Muscle layer of duodenum (tissue), 2 donors: Measurements from ENCODE around the gene PCDHB10.
"Not testable (repeated sequence)": the region's sequence is repeated elsewhere in the genome, so short reads cannot be mapped to it uniquely, and the experiment has no call there.

Experiments
- H3K27ac ChIP-seq: one replicate; pipeline ENCODE4 v1.7.0; 2013; ENCODE audit warnings: mild to moderate bottlenecking, low read length
- H3K27me3 ChIP-seq: one replicate; pipeline ENCODE4 v1.7.0; 2013; ENCODE audit warnings: low read depth, mild to moderate bottlenecking, control low read depth, low read length
- H3K36me3 ChIP-seq, 2 donors: one replicate each; pipeline ENCODE4 v1.7.0; 2013; ENCODE audit warnings: low read length in 2 of 2, control low read depth in 1 of 2, mild to moderate bottlenecking in 1 of 2; ENCODE audit not compliant: insufficient read depth in 2 of 2, control insufficient read depth in 1 of 2
- H3K4me1 ChIP-seq, 2 donors: one replicate each; pipeline ENCODE4 v1.7.0; 2013; ENCODE audit warnings: low read length in 2 of 2, mild to moderate bottlenecking in 2 of 2, control low read depth in 1 of 2, moderate library complexity in 1 of 2; ENCODE audit not compliant: insufficient read depth in 2 of 2, control insufficient read depth in 1 of 2
- H3K4me3 ChIP-seq, 2 donors: one replicate each; pipeline ENCODE4 v1.7.0; 2013; ENCODE audit warnings: low read length in 2 of 2, low read depth in 1 of 2, mild to moderate bottlenecking in 1 of 2
- H3K9me3 ChIP-seq, 2 donors: one replicate each; pipeline ENCODE4 v1.7.0; 2013; ENCODE audit warnings: low read length in 2 of 2, control low read depth in 1 of 2, mild to moderate bottlenecking in 1 of 2; ENCODE audit not compliant: control insufficient read depth in 1 of 2
- donor health status: healthy.

Gene PCDHB10

DNA sequence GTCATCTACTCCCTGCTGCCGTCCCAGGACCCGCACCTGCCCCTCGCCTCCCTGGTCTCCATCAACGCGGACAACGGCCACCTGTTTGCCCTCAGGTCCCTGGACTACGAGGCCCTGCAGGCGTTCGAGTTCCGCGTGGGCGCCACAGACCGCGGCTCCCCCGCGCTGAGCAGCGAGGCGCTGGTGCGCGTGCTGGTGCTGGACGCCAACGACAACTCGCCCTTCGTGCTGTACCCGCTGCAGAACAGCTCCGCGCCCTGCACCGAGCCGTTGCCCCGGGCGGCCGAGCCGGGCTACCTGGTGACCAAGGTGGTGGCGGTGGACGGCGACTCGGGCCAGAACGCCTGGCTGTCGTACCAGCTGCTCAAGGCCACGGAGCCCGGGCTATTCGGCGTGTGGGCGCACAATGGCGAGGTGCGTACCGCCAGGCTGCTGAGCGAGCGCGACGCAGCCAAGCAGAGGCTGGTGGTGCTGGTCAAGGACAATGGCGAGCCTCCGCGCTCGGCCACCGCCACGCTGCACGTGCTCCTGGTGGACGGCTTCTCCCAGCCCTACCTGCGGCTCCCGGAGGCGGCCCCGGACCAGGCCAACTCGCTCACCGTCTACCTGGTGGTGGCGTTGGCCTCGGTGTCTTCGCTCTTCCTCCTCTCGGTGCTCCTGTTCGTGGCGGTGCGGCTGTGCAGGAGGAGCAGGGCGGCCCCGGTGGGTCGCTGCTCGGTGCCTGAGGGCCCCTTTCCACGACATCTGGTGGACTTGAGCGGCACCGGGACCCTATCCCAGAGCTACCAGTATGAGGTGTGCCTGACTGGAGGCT lies 17.7 kb upstream of the PCDHB10 start:
- H3K36me3 ChIP-seq, H3K27ac ChIP-seq, H3K27me3 ChIP-seq, H3K4me1 ChIP-seq: not testable (repeated sequence)
- Histone ChIP-seq H3K4me3 (peak overlapping the region in 1 of 2 donors; percentile 41), H3K9me3 (peaks cover 43 to 65% of the 10 kb centered on the region in 2 donors)

DNA sequence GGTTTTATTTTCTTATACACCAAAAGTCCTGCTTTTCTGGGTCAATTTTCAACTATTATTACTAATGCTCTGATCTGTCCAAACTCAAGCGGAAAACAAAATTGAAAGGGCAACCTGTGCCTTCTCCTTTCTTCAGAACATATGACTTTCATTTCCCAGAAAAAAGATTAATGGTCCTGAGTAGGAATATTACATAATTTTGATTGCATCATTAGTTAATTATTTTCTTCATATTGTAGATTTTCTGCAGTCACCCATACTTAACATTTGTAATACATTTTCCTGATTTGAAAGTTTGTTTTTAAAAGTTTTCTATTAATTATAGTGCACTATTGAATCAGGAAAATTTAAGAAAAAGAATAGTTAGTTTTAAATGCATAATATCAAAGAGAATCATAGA lies 16.2 kb upstream of the PCDHB10 start:
- Histone ChIP-seq H3K4me3 (no peak overlapping the region), H3K4me1 (no peaks in the 10 kb centered on the region), H3K9me3 (peaks cover 43 to 68% of the 10 kb centered on the region in 2 donors), H3K27me3 (no peaks in the 10 kb centered on the region), H3K27ac (no peak overlapping the region), H3K36me3 (no peaks in the 10 kb centered on the region)

- not testable (repeated sequence) for H3K36me3 ChIP-seq, H3K27me3 ChIP-seq, H3K4me1 ChIP-seq, H3K27ac ChIP-seq
- H3K4me3 ChIP-seq, result peak within 1 kb of the TSS in 1 of 2 donors; percentile 17
- H3K9me3 ChIP-seq, result peaks cover 43 to 66% of the 10 kb centered on the region in 2 donors
Measured at GRCh38 chr5:141177577-141178191, 14.5 kb upstream of the PCDHB10 start, which contains the start of gene PCDHB8. PCDHB8 (plus strand) TSS chr5:141177790; CDS start chr5:141178035, 245 bp downstream.

DNA sequence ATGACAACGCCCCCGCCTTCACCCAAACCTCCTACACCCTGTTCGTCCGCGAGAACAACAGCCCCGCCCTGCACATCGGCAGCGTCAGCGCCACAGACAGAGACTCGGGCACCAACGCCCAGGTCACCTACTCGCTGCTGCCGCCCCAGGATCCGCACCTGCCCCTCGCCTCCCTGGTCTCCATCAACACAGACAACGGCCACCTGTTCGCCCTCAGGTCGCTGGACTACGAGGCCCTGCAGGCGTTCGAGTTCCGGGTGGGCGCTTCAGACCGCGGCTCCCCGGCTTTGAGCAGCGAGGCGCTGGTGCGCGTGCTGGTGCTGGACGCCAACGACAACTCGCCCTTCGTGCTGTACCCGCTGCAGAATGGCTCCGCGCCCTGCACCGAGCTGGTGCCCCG lies 12.8 kb upstream of the PCDHB10 start:
- H3K27me3 ChIP-seq, H3K27ac ChIP-seq, H3K4me1 ChIP-seq, H3K36me3 ChIP-seq: not testable (repeated sequence)
- H3K9me3 ChIP-seq, result peaks cover 43 to 63% of the 10 kb centered on the region in 2 donors
- H3K4me3 ChIP-seq, result peak overlapping the region in 1 of 2 donors; percentile 2

DNA sequence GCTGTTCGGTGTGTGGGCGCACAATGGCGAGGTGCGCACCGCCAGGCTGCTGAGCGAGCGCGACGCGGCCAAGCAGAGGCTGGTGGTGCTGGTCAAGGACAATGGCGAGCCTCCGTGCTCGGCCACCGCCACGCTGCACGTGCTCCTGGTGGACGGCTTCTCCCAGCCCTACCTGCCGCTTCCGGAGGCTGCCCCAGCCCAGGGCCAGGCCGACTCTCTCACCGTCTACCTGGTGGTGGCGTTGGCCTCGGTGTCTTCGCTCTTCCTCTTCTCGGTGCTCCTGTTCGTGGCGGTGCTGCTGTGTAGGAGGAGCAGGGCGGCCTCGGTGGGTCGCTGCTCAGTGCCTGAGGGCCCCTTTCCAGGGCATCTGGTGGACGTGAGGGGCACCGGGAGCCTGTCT lies 12.3 kb upstream of the PCDHB10 start:
- Histone ChIP-seq H3K4me3 (peak overlapping the region in 1 of 2 donors; percentile 20), H3K9me3 (peaks cover 42 to 63% of the 10 kb centered on the region in 2 donors)
- H3K36me3 ChIP-seq, H3K27me3 ChIP-seq, H3K4me1 ChIP-seq, H3K27ac ChIP-seq: not testable (repeated sequence)

- H3K27me3 ChIP-seq, result no peaks in the 10 kb centered on the region
- H3K27ac ChIP-seq, result no peak overlapping the region
- no peaks in the 10 kb centered on the region for H3K36me3 ChIP-seq
- H3K9me3 ChIP-seq, result peaks cover 37 to 60% of the 10 kb centered on the region in 2 donors
- H3K4me1 ChIP-seq, result no peaks in the 10 kb centered on the region
- H3K4me3 ChIP-seq, result peak overlapping the region in 1 of 2 donors; percentile 20
Measured at GRCh38 chr5:141180313-141180712, 11.8 kb upstream of the PCDHB10 start.

GRCh38 chr5:141182248-141182647 lies 9.9 kb upstream of the PCDHB10 start, which contains the start of gene PCDHB16:
PCDHB16 (plus strand) TSS chr5:141182387; CDS start chr5:141182560, 173 bp downstream.
- Histone ChIP-seq H3K27ac (no peak within 1 kb of the TSS), H3K9me3 (peaks cover 31 to 56% of the 10 kb centered on the region in 2 donors), H3K4me1 (no peaks in the 10 kb centered on the region), H3K27me3 (no peaks in the 10 kb centered on the region), H3K36me3 (no peaks in the 10 kb centered on the region), H3K4me3 (peak within 1 kb of the TSS; percentile 49 to 64)

GRCh38 chr5:141184117-141184855 lies 7.9 kb upstream of the PCDHB10 start:
- peaks cover 17 to 55% of the 10 kb centered on the region in 2 donors for H3K9me3 ChIP-seq
- H3K27me3 ChIP-seq, H3K27ac ChIP-seq, H3K36me3 ChIP-seq, H3K4me1 ChIP-seq: not testable (repeated sequence)
- H3K4me3 ChIP-seq, result peak overlapping the region in 1 of 2 donors; percentile 64

GRCh38 chr5:141186897-141187512 lies 5.1 kb upstream of the PCDHB10 start, which contains the start of gene PCDHB9:
PCDHB9 (plus strand) TSS chr5:141187161; CDS start chr5:141187319, 158 bp downstream.
- Histone ChIP-seq H3K27ac (no peak within 1 kb of the TSS), H3K4me3 (peak within 1 kb of the TSS; percentile 40 to 52), H3K27me3 (no peaks in the 10 kb centered on the region), H3K9me3 (peaks cover 22 to 66% of the 10 kb centered on the region in 2 donors), H3K4me1 (no peaks in the 10 kb centered on the region), H3K36me3 (no peaks in the 10 kb centered on the region)

DNA sequence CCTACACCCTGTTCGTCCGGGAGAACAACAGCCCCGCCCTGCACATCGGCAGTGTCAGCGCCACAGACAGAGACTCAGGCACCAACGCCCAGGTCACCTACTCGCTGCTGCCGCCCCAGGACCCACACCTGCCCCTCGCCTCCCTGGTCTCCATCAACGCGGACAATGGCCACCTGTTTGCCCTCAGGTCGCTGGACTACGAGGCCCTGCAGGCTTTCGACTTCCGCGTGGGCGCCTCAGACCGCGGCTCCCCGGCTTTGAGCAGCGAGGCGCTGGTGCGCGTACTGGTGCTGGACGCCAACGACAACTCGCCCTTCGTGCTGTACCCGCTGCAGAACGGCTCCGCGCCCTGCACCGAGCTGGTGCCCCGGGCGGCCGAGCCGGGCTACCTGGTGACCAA lies 3.5 kb upstream of the PCDHB10 start:
- not testable (repeated sequence) for H3K4me1 ChIP-seq
- peaks cover 18 to 64% of the 10 kb centered on the region in 2 donors for H3K9me3 ChIP-seq
- peak overlapping the region in 1 of 2 donors; percentile 44 for H3K4me3 ChIP-seq

DNA sequence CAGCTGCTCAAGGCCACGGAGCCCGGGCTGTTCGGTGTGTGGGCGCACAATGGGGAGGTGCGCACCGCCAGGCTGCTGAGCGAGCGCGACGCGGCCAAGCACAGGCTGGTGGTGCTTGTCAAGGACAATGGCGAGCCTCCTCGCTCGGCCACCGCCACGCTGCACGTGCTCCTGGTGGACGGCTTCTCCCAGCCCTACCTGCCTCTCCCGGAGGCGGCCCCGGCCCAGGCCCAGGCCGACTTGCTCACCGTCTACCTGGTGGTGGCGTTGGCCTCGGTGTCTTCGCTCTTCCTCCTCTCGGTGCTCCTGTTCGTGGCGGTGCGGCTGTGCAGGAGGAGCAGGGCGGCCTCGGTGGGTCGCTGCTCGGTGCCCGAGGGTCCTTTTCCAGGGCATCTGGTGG lies 3.0 kb upstream of the PCDHB10 start:
- not testable (repeated sequence) for H3K4me1 ChIP-seq, H3K27ac ChIP-seq, H3K36me3 ChIP-seq, H3K27me3 ChIP-seq
- peaks cover 18 to 63% of the 10 kb centered on the region in 2 donors for H3K9me3 ChIP-seq
- H3K4me3 ChIP-seq, result peak overlapping the region in 1 of 2 donors; percentile 44

More for the DNA sequence above, 3.5 kb upstream of the PCDHB10 start:
- not testable (repeated sequence) for H3K27ac ChIP-seq, H3K36me3 ChIP-seq, H3K27me3 ChIP-seq
